Measurements from ENCODE around the gene CCDC85A.

DNA sequence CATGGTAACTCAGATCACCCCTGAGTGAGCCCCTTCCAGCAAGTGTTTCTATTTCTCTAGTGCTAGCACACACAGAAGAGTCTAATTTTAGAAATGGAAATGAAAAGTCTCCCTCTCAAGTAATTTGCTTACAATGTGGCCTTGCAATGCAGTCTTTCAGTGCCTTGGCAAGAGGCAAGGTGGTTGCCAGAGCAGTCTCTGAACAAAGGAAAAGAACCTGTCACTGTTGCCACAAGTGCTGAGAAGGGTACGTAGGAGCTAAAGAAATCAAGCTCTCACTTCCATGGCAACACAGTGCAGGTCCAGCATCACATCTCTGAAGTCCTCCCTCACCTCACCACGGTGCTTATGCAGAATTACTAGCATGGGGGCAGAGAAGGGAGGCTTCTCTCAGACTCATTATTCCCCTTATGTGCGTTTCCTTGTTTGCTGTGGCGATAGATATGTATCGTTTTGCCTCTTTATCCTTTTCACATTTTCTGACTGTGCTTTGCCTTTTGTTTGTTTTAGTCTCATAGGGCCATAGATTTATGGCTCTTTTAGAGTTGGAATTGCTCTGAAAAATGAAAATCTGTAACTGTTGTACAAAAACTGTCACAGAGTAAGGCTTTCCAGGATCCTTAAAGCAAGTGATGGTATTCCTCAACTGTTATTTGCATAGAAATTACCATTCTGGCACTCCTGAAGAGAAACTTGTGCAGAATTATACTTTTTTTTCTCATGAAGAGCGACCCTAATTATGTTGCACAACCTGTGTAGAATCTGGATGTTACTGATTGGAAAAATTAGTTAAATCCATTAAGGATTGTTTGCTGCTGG, 164.8 kb downstream of the CCDC85A start:
- TF ChIP-seq CTCF (IDR thresholded peaks at IDR 0.05) (no peak), POLR2A (IDR thresholded peaks at IDR 0.05) (no peak)
